ENCODE data around the gene PARN. TPM values are rescaled to one million over a fixed set of nuclear protein-coding genes. Genes with fewer than 3 reads are reported as not detected.
"Not testable (repeated sequence)": the region's sequence is repeated elsewhere in the genome, so short reads cannot be mapped to it uniquely, and the experiment has no call there.

Gene PARN
- total and polyA plus RNA-seq, 4 donors = 8.1 to 32.2 (median 22.0) TPM

- ATAC-seq (ENCODE audit: low FRiP score) (no peak), DNase-seq (no peak)
- Histone ChIP-seq H3K9me3 (ENCODE audit: control insufficient read depth, low read length) (no peaks in the 10 kb centered on the region), H3K4me3 (ENCODE audit: low read length in 2 of 2) (no peak overlapping the region), H3K36me3 (ENCODE audit: control insufficient read depth in 1 of 2, insufficient read depth in 2 of 2, low read length in 1 of 2) (no peaks in the 10 kb centered on the region), H3K27me3 (ENCODE audit: control insufficient read depth in 1 of 2, insufficient read depth in 2 of 2, low read length in 1 of 2) (no peaks in the 10 kb centered on the region), H3K4me1 (ENCODE audit: control insufficient read depth in 1 of 2, insufficient read depth in 2 of 2, low read length in 2 of 2) (peaks cover 0 to 2% of the 10 kb centered on the region in 2 donors), H3K27ac (ENCODE audit: low read depth in 1 of 2, low read length in 2 of 2) (no peak overlapping the region)
- WGBS, 2 donors = 72 to 73% methylated on average over 4 of the region's 4 CpGs
- intact Hi-C loops (cut with DNase I) = no loop called here
Observed at GRCh38 chr16:14553447-14553846, 76.6 kb downstream of the PARN start.

- DNase-seq = no peak
- no peaks in the 10 kb centered on the region for H3K9me3 ChIP-seq (ENCODE audit: control insufficient read depth, low read length)
- H3K27me3 ChIP-seq (ENCODE audit: control insufficient read depth in 1 of 2, insufficient read depth in 2 of 2, low read length in 1 of 2) = no peaks in the 10 kb centered on the region
- 63 to 70% methylated on average over 5 of the region's 5 CpGs for WGBS, 2 donors
- H3K4me3 ChIP-seq (ENCODE audit: low read length in 2 of 2) = no peak overlapping the region
- H3K36me3 ChIP-seq (ENCODE audit: control insufficient read depth in 1 of 2, insufficient read depth in 2 of 2, low read length in 1 of 2) = no peaks in the 10 kb centered on the region
- H3K4me1 ChIP-seq (ENCODE audit: control insufficient read depth in 1 of 2, insufficient read depth in 2 of 2, low read length in 2 of 2) = peaks cover 0 to 2% of the 10 kb centered on the region in 2 donors
- no peak overlapping the region for H3K27ac ChIP-seq (ENCODE audit: low read depth in 1 of 2, low read length in 2 of 2)
- intact Hi-C loops (cut with DNase I) = no loop called here
- ATAC-seq (ENCODE audit: low FRiP score) = no peak
Observed at GRCh38 chr16:14549789-14550153, 80.3 kb downstream of the PARN start.

- DNase-seq (no peak), ATAC-seq (ENCODE audit: low FRiP score) (no peak)
- intact Hi-C loops (cut with DNase I) = no loop called here
- WGBS, 2 donors = 65 to 71% methylated on average over 3 of the region's 3 CpGs
- Histone ChIP-seq H3K27ac (ENCODE audit: low read depth in 1 of 2, low read length in 2 of 2) (no peak overlapping the region), H3K4me1 (ENCODE audit: control insufficient read depth in 1 of 2, insufficient read depth in 2 of 2, low read length in 2 of 2) (peaks cover 0 to 2% of the 10 kb centered on the region in 2 donors), H3K27me3 (ENCODE audit: control insufficient read depth in 1 of 2, insufficient read depth in 2 of 2, low read length in 1 of 2) (no peaks in the 10 kb centered on the region), H3K9me3 (ENCODE audit: control insufficient read depth, low read length) (no peaks in the 10 kb centered on the region), H3K4me3 (ENCODE audit: low read length in 2 of 2) (no peak overlapping the region), H3K36me3 (ENCODE audit: control insufficient read depth in 1 of 2, insufficient read depth in 2 of 2, low read length in 1 of 2) (no peaks in the 10 kb centered on the region)
Observed at GRCh38 chr16:14548933-14549788, 80.9 kb downstream of the PARN start.

GRCh38 chr16:14545346-14545884 lies 84.6 kb downstream of the PARN start:
- Histone ChIP-seq H3K4me3 (ENCODE audit: low read length in 2 of 2) (no peak overlapping the region), H3K9me3 (ENCODE audit: control insufficient read depth, low read length) (peaks cover 4% of the 10 kb centered on the region), H3K4me1 (ENCODE audit: control insufficient read depth in 1 of 2, insufficient read depth in 2 of 2, low read length in 2 of 2) (peaks cover 0 to 2% of the 10 kb centered on the region in 2 donors), H3K27me3 (ENCODE audit: control insufficient read depth in 1 of 2, insufficient read depth in 2 of 2, low read length in 1 of 2) (no peaks in the 10 kb centered on the region), H3K27ac (ENCODE audit: low read depth in 1 of 2, low read length in 2 of 2) (no peak overlapping the region), H3K36me3 (ENCODE audit: control insufficient read depth in 1 of 2, insufficient read depth in 2 of 2, low read length in 1 of 2) (no peaks in the 10 kb centered on the region)
- ATAC-seq (ENCODE audit: low FRiP score) (no peak), DNase-seq (no peak)
- intact Hi-C loops (cut with DNase I) = no loop called here
- WGBS, 2 donors = 86 to 90% methylated on average over 7 of the region's 7 CpGs

GRCh38 chr16:14544846-14545245 lies 85.2 kb downstream of the PARN start:
- H3K27ac ChIP-seq (ENCODE audit: low read depth in 1 of 2, low read length in 2 of 2); DNase-seq; H3K27me3 ChIP-seq (ENCODE audit: control insufficient read depth in 1 of 2, insufficient read depth in 2 of 2, low read length in 1 of 2); H3K4me3 ChIP-seq (ENCODE audit: low read length in 2 of 2); H3K36me3 ChIP-seq (ENCODE audit: control insufficient read depth in 1 of 2, insufficient read depth in 2 of 2, low read length in 1 of 2); ATAC-seq (ENCODE audit: low FRiP score); intact Hi-C loops (cut with DNase I); H3K9me3 ChIP-seq (ENCODE audit: control insufficient read depth, low read length); H3K4me1 ChIP-seq (ENCODE audit: control insufficient read depth in 1 of 2, insufficient read depth in 2 of 2, low read length in 2 of 2): not testable (repeated sequence)
- WGBS, 2 donors = 61 to 62% methylated on average over 4 of the region's 4 CpGs

GRCh38 chr16:14539631-14540030 lies 90.4 kb downstream of the PARN start:
- WGBS, 2 donors = 20 to 37% methylated on average over 2 of the region's 2 CpGs
- peaks cover 4% of the 10 kb centered on the region for H3K9me3 ChIP-seq (ENCODE audit: control insufficient read depth, low read length)
- DNase-seq (no peak), ATAC-seq (ENCODE audit: low FRiP score) (no peak)
- H3K4me1 ChIP-seq (ENCODE audit: control insufficient read depth in 1 of 2, insufficient read depth in 2 of 2, low read length in 2 of 2) = no peaks in the 10 kb centered on the region
- H3K36me3 ChIP-seq (ENCODE audit: control insufficient read depth in 1 of 2, insufficient read depth in 2 of 2, low read length in 1 of 2) = no peaks in the 10 kb centered on the region
- H3K4me3 ChIP-seq (ENCODE audit: low read length in 2 of 2) = no peak overlapping the region
- H3K27me3 ChIP-seq (ENCODE audit: control insufficient read depth in 1 of 2, insufficient read depth in 2 of 2, low read length in 1 of 2) = no peaks in the 10 kb centered on the region
- intact Hi-C loops (cut with DNase I) = no loop called here
- no peak overlapping the region for H3K27ac ChIP-seq (ENCODE audit: low read depth in 1 of 2, low read length in 2 of 2)

GRCh38 chr16:14539156-14539555 lies 90.9 kb downstream of the PARN start:
- 50 to 72% methylated on average over 5 of the region's 5 CpGs for WGBS, 2 donors
- DNase-seq (no peak), ATAC-seq (ENCODE audit: low FRiP score) (no peak)
- intact Hi-C loops (cut with DNase I) = no loop called here
- no peak overlapping the region for H3K4me3 ChIP-seq (ENCODE audit: low read length in 2 of 2)
- H3K36me3 ChIP-seq (ENCODE audit: control insufficient read depth in 1 of 2, insufficient read depth in 2 of 2, low read length in 1 of 2) = no peaks in the 10 kb centered on the region
- no peaks in the 10 kb centered on the region for H3K4me1 ChIP-seq (ENCODE audit: control insufficient read depth in 1 of 2, insufficient read depth in 2 of 2, low read length in 2 of 2)
- no peaks in the 10 kb centered on the region for H3K27me3 ChIP-seq (ENCODE audit: control insufficient read depth in 1 of 2, insufficient read depth in 2 of 2, low read length in 1 of 2)
- peaks cover 4% of the 10 kb centered on the region for H3K9me3 ChIP-seq (ENCODE audit: control insufficient read depth, low read length)
- H3K27ac ChIP-seq (ENCODE audit: low read depth in 1 of 2, low read length in 2 of 2) = no peak overlapping the region

- Histone ChIP-seq H3K27ac (ENCODE audit: low read depth in 1 of 2, low read length in 2 of 2) (no peak overlapping the region), H3K9me3 (ENCODE audit: control insufficient read depth, low read length) (peaks cover 4% of the 10 kb centered on the region), H3K36me3 (ENCODE audit: control insufficient read depth in 1 of 2, insufficient read depth in 2 of 2, low read length in 1 of 2) (no peaks in the 10 kb centered on the region), H3K4me1 (ENCODE audit: control insufficient read depth in 1 of 2, insufficient read depth in 2 of 2, low read length in 2 of 2) (no peaks in the 10 kb centered on the region), H3K4me3 (ENCODE audit: low read length in 2 of 2) (no peak overlapping the region), H3K27me3 (ENCODE audit: control insufficient read depth in 1 of 2, insufficient read depth in 2 of 2, low read length in 1 of 2) (no peaks in the 10 kb centered on the region)
- ATAC-seq (ENCODE audit: low FRiP score) (no peak), DNase-seq (no peak)
- WGBS, 2 donors = 95 to 96% methylated on average over 7 of the region's 7 CpGs
- intact Hi-C loops (cut with DNase I) = no loop called here
Observed at GRCh38 chr16:14538604-14539003, 91.5 kb downstream of the PARN start.

- Histone ChIP-seq H3K36me3 (ENCODE audit: control insufficient read depth in 1 of 2, insufficient read depth in 2 of 2, low read length in 1 of 2) (no peaks in the 10 kb centered on the region), H3K4me3 (ENCODE audit: low read length in 2 of 2) (no peak overlapping the region), H3K9me3 (ENCODE audit: control insufficient read depth, low read length) (no peaks in the 10 kb centered on the region), H3K27me3 (ENCODE audit: control insufficient read depth in 1 of 2, insufficient read depth in 2 of 2, low read length in 1 of 2) (no peaks in the 10 kb centered on the region), H3K4me1 (ENCODE audit: control insufficient read depth in 1 of 2, insufficient read depth in 2 of 2, low read length in 2 of 2) (peaks cover 2 to 4% of the 10 kb centered on the region in 2 donors), H3K27ac (ENCODE audit: low read depth in 1 of 2, low read length in 2 of 2) (no peak overlapping the region)
- 97% methylated on average over 5 of the region's 5 CpGs for WGBS, 2 donors
- ATAC-seq (ENCODE audit: low FRiP score) (no peak), DNase-seq (no peak)
- intact Hi-C loops (cut with DNase I) = no loop called here
Observed at GRCh38 chr16:14531613-14532012, 98.4 kb downstream of the PARN start.
